Aortic smooth muscle cell (primary cell): Measurements from ENCODE around the gene HSPB7. TPM values are rescaled to one million over a fixed set of nuclear protein-coding genes. Genes with fewer than 3 reads are reported as not detected.

Source experiments
- total RNA-seq: library from RNA; depleted of rRNA; stranded (reverse); fragments of >200 nt; gene quantifications from 2 replicates; pipeline ENCODE4 v1.2.3, GENCODE V29; 2014

The HSPB7 gene
- total RNA-seq: 4.6 and 21.6 TPM in 2 replicates

GRCh38 chr1:16017461-16018303 is at the start of gene HSPB7:
Gene HSPB7 (minus strand): TSS chr1:16018043. CDS start chr1:16017963, 80 bp downstream.

GRCh38 chr1:16043521-16043920 is 25.7 kb upstream of the HSPB7 start, which contains the start of gene CLCNKB:
Gene CLCNKB (plus strand): TSS chr1:16043782. CDS start chr1:16044493, 711 bp downstream.

GRCh38 chr1:16021681-16022080 is 3.8 kb upstream of the HSPB7 start, which contains the start of gene CLCNKA:
Gene CLCNKA (plus strand): TSS chr1:16022036. CDS start chr1:16022620, 584 bp downstream.

GRCh38 chr1:15975805-15976680 is 41.8 kb downstream of the HSPB7 start, which contains the start of gene ZBTB17:
Gene ZBTB17 (minus strand): TSS chr1:15976101. CDS start chr1:15948495, 27,606 bp downstream.

Other genes starting within 250 kb of the HSPB7 start
- gene UQCRHL, start 210.4 kb downstream of the HSPB7 start, total RNA-seq: 11.7 and 12.0 TPM in 2 replicates
- gene SPEN, start 170.3 kb downstream of the HSPB7 start, total RNA-seq: 15.1 and 20.9 TPM in 2 replicates
- 22.1 and 27.2 TPM in 2 replicates for gene ZBTB17, start 41.9 kb downstream of the HSPB7 start, total RNA-seq
- not detected in 2 replicates for gene SRARP, start 13.8 kb downstream of the HSPB7 start, total RNA-seq
- not detected in 2 replicates for gene CLCNKA, start 4.0 kb upstream of the HSPB7 start, total RNA-seq
- under 0.01 TPM in 1 of 2 replicates, not detected in the other for gene CLCNKB, start 25.7 kb upstream of the HSPB7 start, total RNA-seq
- gene FAM131C, start 55.6 kb upstream of the HSPB7 start, total RNA-seq: 0.31 and 0.53 TPM in 2 replicates
- 35.3 and 35.4 TPM in 2 replicates for gene EPHA2, start 138.0 kb upstream of the HSPB7 start, total RNA-seq
- 1.2 and 2.2 TPM in 2 replicates for gene ARHGEF19, start 194.6 kb upstream of the HSPB7 start, total RNA-seq
- 8.2 and 12.4 TPM in 2 replicates for gene CPLANE2, start 219.1 kb upstream of the HSPB7 start, total RNA-seq